Kidney (tissue), 14 donors: ENCODE data around the gene SPTLC3. TPM values are rescaled to one million over a fixed set of nuclear protein-coding genes. Genes with fewer than 3 reads are reported as not detected.

Source experiments
- DNase-seq, 5 donors: peaks; one replicate each; pipeline ENCODE4 v3.0.0-alpha.2; 2013 to 2020
- FAIRE-seq: peaks from 2 replicates; lab custom pipeline; 2012; peaks lifted over from hg19 to GRCh38; lab: Jason Lieb, UNC
- H3K27ac ChIP-seq, 2 donors: one replicate each; pipeline ENCODE4 v1.7.0; 2013; ENCODE audit warnings: low read depth in 2 of 2, low read length in 2 of 2, inconsistent platforms in 1 of 2
- H3K27me3 ChIP-seq: one replicate; pipeline ENCODE4 v1.7.1; 2013; ENCODE audit warnings: low read length, inconsistent platforms; ENCODE audit not compliant: control insufficient read depth, insufficient read depth
- H3K36me3 ChIP-seq, 3 donors: one replicate each; pipeline versions ENCODE4 v1.7.0 to v1.7.1; 2013; ENCODE audit warnings: low read length in 3 of 3, control low read depth in 1 of 3, inconsistent platforms in 1 of 3; ENCODE audit not compliant: insufficient read depth in 3 of 3, control insufficient read depth in 2 of 3
- H3K4me1 ChIP-seq, 3 donors: one replicate each; pipeline versions ENCODE4 v1.7.0 to v1.7.1; 2013; ENCODE audit warnings: low read length in 3 of 3, inconsistent platforms in 1 of 3, low read depth in 1 of 3; ENCODE audit not compliant: control insufficient read depth in 2 of 3, insufficient read depth in 2 of 3
- H3K4me3 ChIP-seq, 3 donors: one replicate each; pipeline versions ENCODE4 v1.7.0 to v1.8.1; 2013; ENCODE audit warnings: low read length in 3 of 3, control low read depth in 1 of 3, inconsistent platforms in 1 of 3
- H3K9ac ChIP-seq, 3 donors: one replicate each; pipeline versions ENCODE4 v1.7.0 to v1.7.1; 2013; ENCODE audit warnings: low read length in 3 of 3, control low read depth in 1 of 3, inconsistent platforms in 1 of 3
- H3K9me3 ChIP-seq, 3 donors: one replicate each; pipeline versions ENCODE4 v1.7.0 to v1.7.1; 2013; ENCODE audit warnings: low read length in 3 of 3, control low read depth in 1 of 3, inconsistent platforms in 1 of 3; ENCODE audit not compliant: control insufficient read depth in 2 of 3, insufficient read depth in 1 of 3
- intact Hi-C: fragments of 100-400 bp; cut with DNase I; formaldehyde crosslinking; loops from one replicate; pipeline ENCODE4 v1.11.1; 2022
- polyA plus RNA-seq: library from polyadenylated mRNA; stranded (reverse); fragments of 350-450 nt; fragmentation: Illumina TruSeq; extraction: RNeasy Lipid Tissue Mini Kit (QIAGEN cat#74804); gene quantifications from one replicate; pipeline ENCODE4 v1.2.3, GENCODE V29; 2014; ENCODE audit warnings: low read depth, low replicate concordance; ENCODE audit not compliant: insufficient read depth
- total RNA-seq: library from RNA; stranded (reverse); fragmentation: NEBNext Ultra II Directional; extraction: Animal tissue kit (Norgen Biotek cat#: 25700); gene quantifications from one replicate; pipeline ENCODE4 v1.2.1, GENCODE V29; 2021
- TF ChIP-seq, protein P1 (sequence below): IDR thresholded peaks from 3 replicates; pipeline ENCODE4 v1.5.1; 2012; ENCODE audit warnings: mild to moderate bottlenecking, moderate library complexity, borderline replicate concordance; ENCODE audit not compliant: insufficient read depth; ENCODE audit errors: extremely low read depth
- donor health status: control.
- donor health status: control.
- donor health status: control.
- donor health status: control.
- donor health status: control.
- donor health status: DM: yes; HTN: yes; CAD: no.
- donor health status: Normal renal cell carcinoma (clear cell type).

Gene SPTLC3
- total and polyA plus RNA-seq, 2 donors from 2014 or later, result 7.1 to 65.9 TPM

DNA sequence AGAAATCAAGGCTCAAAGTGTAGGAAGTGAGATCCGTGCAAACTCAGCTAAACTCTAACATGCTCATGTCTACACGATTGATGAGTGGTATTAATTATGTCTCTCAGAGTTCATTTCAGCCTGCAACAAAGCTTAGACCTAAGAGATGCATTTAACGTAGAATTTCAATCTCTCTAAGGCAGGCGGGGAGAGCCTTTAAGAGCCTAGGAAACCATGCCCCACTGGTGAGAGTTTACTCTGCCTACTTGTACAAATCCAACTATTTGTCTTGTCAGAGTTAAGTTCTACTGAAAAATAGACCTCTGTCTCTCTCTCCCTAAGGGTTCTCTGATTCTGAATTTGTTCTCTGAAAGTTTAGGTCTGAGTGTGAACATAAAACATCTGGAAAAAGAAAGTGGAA, 100.9 kb downstream of the SPTLC3 start:
- H3K4me3 ChIP-seq, result no peak overlapping the region
- no peak overlapping the region for H3K27ac ChIP-seq
- DNase-seq (no peak), FAIRE-seq (no peak)
- no peak overlapping the region for H3K9ac ChIP-seq
- TF ChIP-seq, protein P1, sequence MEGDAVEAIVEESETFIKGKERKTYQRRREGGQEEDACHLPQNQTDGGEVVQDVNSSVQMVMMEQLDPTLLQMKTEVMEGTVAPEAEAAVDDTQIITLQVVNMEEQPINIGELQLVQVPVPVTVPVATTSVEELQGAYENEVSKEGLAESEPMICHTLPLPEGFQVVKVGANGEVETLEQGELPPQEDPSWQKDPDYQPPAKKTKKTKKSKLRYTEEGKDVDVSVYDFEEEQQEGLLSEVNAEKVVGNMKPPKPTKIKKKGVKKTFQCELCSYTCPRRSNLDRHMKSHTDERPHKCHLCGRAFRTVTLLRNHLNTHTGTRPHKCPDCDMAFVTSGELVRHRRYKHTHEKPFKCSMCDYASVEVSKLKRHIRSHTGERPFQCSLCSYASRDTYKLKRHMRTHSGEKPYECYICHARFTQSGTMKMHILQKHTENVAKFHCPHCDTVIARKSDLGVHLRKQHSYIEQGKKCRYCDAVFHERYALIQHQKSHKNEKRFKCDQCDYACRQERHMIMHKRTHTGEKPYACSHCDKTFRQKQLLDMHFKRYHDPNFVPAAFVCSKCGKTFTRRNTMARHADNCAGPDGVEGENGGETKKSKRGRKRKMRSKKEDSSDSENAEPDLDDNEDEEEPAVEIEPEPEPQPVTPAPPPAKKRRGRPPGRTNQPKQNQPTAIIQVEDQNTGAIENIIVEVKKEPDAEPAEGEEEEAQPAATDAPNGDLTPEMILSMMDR, result no peak
- no peaks in the 10 kb centered on the region for H3K4me1 ChIP-seq
- no peaks in the 10 kb centered on the region for H3K9me3 ChIP-seq
- H3K27me3 ChIP-seq, result no peaks in the 10 kb centered on the region
- intact Hi-C loops, result loop anchor here (5.0 kb wide), 1 partner anchor 137 kb away; no protein-coding TSS in a partner anchor
- peaks cover 0 to 15% (median 4%) of the 10 kb centered on the region in 3 donors for H3K36me3 ChIP-seq

DNA sequence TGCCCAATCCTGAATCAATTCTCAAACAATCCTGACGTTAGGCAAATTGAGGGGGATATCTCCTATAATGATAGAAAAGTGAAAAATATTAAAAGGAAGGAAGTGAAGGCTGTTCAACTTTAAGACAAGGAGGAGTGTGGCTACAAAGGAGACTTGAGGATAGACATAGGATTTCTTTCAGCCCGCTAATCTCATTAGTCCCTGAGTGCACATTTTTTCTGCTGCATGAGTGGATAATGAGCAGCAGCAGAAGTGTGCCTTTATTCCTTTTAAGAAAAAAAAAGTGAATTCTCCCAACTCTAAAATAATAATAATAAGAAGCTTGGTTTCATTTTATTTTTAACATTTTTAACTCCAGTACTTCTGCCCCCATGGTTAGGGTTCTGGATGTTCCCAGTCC, 102.0 kb downstream of the SPTLC3 start:
- TF ChIP-seq, protein P1, result no peak
- DNase-seq (no peak), FAIRE-seq (no peak)
- Histone ChIP-seq H3K36me3 (peaks cover 0 to 15% (median 4%) of the 10 kb centered on the region in 3 donors), H3K9me3 (no peaks in the 10 kb centered on the region), H3K27me3 (no peaks in the 10 kb centered on the region), H3K4me3 (no peak overlapping the region), H3K9ac (no peak overlapping the region), H3K27ac (no peak overlapping the region), H3K4me1 (no peaks in the 10 kb centered on the region)
- intact Hi-C loops, result no loop called here

DNA sequence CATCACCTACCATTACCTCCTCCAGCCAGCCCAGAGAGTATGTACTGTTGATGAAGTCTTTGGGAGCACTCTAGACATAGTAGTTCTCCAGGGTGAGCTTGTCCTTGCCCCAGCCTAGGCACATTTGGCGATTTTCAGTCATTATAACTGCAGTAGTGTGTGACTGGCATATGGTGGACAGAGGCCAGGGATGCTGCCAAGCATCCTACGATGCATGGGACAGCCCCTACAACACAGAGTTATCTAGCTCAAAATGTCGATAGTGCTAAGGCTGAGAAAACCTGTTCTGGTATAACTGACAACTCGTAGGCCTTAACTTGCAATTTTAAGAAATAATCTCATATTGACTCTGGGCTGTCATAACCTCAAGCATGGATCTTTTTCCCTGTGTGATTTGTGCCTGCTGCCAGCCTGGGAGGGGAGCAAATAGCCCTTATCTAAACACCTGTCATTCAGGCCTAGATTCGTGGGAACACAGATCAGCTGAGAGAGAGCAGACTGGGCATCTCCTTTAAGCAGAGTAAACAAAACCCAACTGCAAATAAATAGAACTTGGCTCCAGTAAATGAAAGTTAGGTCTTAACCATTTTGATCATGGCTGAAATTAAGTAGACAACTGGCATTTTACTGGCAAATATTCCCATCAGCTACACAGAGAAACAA, 102.6 kb downstream of the SPTLC3 start:
- Histone ChIP-seq H3K27me3 (no peaks in the 10 kb centered on the region), H3K36me3 (peaks cover 0 to 15% (median 4%) of the 10 kb centered on the region in 3 donors), H3K27ac (no peak overlapping the region), H3K4me3 (no peak overlapping the region), H3K4me1 (no peaks in the 10 kb centered on the region), H3K9me3 (no peaks in the 10 kb centered on the region), H3K9ac (no peak overlapping the region)
- intact Hi-C loops, result no loop called here
- FAIRE-seq (no peak), DNase-seq (no peak)
- TF ChIP-seq, protein P1, result no peak
